ENCODE measurements around the gene SSU72.

- TF ChIP-seq POLR2A (IDR thresholded peaks at IDR 0.05) (no peak), CTCF (IDR thresholded peaks at IDR 0.05) (no peak)
These were observed 19.4 kb downstream of the SSU72 start for GRCh38 chr1:1554926-1555915.
